ENCODE data around the gene IPCEF1.

Gene IPCEF1

DNA sequence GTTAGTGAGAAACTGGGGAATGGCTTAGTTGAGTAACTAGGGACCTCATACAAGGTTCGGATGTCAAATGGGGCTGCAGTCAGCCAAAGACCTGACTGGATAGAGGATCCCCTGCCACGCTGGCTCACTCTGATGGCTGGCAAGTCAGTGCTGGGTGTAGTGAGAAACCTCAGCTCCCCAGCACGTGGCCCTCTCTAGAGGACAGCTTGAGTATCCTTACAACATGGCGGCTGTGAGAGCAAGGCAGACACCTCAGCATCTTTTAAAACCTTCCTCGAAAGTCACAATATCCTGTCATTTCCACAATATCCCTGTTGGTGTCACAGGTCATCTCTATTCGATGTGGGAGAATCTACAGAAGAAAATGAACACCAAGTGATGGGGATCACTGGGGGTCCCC, 26.7 kb upstream of the IPCEF1 start:
- TF ChIP-seq, protein P1, sequence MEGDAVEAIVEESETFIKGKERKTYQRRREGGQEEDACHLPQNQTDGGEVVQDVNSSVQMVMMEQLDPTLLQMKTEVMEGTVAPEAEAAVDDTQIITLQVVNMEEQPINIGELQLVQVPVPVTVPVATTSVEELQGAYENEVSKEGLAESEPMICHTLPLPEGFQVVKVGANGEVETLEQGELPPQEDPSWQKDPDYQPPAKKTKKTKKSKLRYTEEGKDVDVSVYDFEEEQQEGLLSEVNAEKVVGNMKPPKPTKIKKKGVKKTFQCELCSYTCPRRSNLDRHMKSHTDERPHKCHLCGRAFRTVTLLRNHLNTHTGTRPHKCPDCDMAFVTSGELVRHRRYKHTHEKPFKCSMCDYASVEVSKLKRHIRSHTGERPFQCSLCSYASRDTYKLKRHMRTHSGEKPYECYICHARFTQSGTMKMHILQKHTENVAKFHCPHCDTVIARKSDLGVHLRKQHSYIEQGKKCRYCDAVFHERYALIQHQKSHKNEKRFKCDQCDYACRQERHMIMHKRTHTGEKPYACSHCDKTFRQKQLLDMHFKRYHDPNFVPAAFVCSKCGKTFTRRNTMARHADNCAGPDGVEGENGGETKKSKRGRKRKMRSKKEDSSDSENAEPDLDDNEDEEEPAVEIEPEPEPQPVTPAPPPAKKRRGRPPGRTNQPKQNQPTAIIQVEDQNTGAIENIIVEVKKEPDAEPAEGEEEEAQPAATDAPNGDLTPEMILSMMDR (IDR thresholded peaks at IDR 0.05; ENCODE audit: low read depth, low read length) = no peak
- no peak overlapping the region for H3K4me3 ChIP-seq (ENCODE audit: low read depth, low read length)

GRCh38 chr6:154382740-154383139, 26.1 kb upstream of the IPCEF1 start:
- H3K4me3 ChIP-seq (ENCODE audit: low read depth, low read length) = no peak overlapping the region
- TF ChIP-seq, protein P1 (IDR thresholded peaks at IDR 0.05; ENCODE audit: low read depth, low read length) = no peak

DNA sequence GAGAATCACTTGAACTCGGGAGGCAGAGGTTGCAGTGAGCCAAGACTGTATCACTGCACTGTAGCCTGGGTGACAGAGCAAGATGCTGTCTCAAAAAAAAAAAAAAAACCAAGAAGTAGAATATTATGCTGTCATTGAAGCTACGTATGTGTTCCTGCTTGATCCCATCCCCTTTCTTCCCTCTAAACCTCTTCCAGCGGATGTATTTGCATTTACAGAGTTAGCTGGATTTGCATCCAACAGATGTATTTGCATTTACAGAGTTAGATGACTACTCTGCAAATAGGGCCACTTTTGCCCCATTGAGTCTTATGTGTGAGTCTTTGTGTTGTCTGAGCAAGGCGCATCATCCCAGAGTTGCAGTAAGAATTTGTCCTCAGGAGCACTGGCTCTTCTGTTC, 24.9 kb upstream of the IPCEF1 start:
- no peak overlapping the region for H3K4me3 ChIP-seq (ENCODE audit: low read depth, low read length)
- TF ChIP-seq, protein P1 (IDR thresholded peaks at IDR 0.05; ENCODE audit: low read depth, low read length) = no peak

DNA sequence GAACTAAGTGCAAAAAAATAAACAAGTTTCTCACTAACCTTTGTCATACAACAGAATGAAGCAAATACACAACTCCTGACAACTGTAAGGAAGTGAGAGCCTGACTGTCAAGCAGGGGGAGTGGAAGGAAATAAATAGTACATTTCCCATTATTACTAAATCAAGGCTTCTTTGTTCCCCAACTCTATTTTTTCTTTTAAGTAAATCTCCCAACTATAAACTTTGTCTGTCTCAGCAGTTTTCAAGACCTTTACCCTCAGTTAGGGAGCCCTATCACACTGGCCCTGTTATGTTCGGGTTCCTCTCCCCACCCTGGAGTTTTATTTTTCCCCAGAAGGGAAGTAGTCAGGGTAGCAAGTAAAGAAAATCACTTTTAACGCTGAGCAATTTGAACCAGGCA, 24.1 kb upstream of the IPCEF1 start:
- TF ChIP-seq, protein P1 (IDR thresholded peaks at IDR 0.05; ENCODE audit: low read depth, low read length) = no peak
- no peak overlapping the region for H3K4me3 ChIP-seq (ENCODE audit: low read depth, low read length)

DNA sequence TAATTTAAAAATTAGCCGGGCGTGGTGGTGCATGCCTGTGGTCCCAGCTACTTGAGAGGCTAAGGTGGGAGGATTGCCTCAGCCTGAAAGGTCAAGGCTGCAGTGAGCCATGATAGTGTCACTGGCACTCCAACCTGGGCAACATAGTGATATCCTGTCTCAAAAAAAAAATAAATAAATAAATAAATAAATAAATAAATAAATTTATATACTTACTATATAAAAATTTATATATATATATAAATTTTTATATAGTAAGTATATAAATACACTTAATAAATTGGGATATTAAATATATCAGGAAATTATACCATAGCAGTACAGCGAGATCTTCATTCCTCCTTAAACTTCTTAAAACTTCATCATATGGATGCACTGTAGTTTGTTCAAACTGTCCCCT, 23.0 kb upstream of the IPCEF1 start:
- TF ChIP-seq, protein P1 (IDR thresholded peaks at IDR 0.05; ENCODE audit: low read depth, low read length) = no peak
- no peak overlapping the region for H3K4me3 ChIP-seq (ENCODE audit: low read depth, low read length)

DNA sequence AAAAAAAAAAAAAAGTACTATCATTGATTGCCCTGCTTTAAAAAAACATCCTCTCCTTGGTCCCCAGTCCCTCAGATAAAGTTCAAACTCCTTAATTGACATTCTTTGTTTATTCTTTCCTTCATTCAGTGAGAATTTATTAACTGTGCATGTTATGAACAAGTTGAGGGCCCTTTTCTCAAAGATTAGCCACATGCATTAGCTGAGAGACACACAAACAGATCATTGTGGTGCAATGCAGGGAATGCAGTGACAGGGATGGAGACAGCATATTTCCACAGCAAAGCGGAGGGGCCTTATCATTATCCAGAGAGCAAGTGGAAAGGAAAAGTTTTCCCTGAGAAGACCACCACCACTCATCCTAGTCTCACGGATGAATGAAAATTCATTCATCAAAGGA, 21.9 kb upstream of the IPCEF1 start:
- TF ChIP-seq, protein P1 (IDR thresholded peaks at IDR 0.05; ENCODE audit: low read depth, low read length) = no peak
- H3K4me3 ChIP-seq (ENCODE audit: low read depth, low read length) = no peak overlapping the region

- TF ChIP-seq, protein P1 (IDR thresholded peaks at IDR 0.05; ENCODE audit: low read depth, low read length) = no peak
- H3K4me3 ChIP-seq (ENCODE audit: low read depth, low read length) = no peak overlapping the region
Observed at GRCh38 chr6:154377726-154378125, 21.1 kb upstream of the IPCEF1 start.

Data from WI38 (cell line).